ENCODE results near the gene ZNF581.

DNA sequence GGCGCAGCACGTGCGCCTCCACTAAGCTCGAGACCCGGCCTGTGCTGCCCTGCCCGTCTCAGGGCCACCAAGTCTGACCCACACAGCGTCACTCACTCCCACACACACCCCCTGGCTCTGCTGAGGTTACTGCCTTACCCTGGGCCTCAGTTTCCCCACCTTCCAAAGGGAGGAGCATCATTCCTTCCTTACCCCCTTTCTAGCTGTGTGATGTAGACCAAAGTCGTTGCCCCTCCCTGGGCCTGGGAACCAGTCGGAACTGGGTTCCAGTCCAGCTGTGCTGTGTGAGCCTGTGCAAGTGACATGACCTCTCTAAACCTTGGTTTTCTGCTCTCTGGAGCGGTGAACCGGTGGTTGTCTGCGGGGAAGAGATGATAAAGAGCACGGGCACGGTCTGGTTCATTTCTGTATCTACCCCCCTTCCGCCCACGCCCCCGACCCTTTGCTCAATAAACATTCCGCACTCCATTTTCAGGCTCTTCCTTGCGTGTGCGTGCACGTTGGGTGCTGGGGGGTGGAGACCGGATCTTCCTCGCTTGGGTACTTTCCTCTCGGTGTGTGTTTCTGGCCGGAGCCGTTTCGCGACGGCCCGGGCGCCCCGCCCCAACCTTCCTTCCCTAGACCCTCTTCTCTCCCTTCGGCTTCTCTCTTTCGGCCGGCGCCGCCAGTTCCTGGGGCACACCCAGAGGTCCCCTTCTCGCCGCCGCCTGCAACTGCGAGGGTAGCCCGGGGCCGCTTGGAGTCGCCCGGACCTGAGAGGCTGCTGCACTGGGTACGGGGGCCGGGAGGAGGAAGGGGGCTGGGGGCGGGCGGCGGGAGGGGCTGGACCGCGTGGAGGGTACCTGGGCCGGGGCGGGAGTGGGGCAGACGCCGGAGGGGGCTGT is at the start of gene ZNF581:
- TF ChIP-seq, protein P1, sequence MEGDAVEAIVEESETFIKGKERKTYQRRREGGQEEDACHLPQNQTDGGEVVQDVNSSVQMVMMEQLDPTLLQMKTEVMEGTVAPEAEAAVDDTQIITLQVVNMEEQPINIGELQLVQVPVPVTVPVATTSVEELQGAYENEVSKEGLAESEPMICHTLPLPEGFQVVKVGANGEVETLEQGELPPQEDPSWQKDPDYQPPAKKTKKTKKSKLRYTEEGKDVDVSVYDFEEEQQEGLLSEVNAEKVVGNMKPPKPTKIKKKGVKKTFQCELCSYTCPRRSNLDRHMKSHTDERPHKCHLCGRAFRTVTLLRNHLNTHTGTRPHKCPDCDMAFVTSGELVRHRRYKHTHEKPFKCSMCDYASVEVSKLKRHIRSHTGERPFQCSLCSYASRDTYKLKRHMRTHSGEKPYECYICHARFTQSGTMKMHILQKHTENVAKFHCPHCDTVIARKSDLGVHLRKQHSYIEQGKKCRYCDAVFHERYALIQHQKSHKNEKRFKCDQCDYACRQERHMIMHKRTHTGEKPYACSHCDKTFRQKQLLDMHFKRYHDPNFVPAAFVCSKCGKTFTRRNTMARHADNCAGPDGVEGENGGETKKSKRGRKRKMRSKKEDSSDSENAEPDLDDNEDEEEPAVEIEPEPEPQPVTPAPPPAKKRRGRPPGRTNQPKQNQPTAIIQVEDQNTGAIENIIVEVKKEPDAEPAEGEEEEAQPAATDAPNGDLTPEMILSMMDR (IDR thresholded peaks at IDR 0.05; ENCODE audit: low read length): no peak
- no peak for TF ChIP-seq EZH2 (IDR thresholded peaks at IDR 0.05; ENCODE audit: borderline replicate concordance, low read length)
